Neutrophil (primary cell): Measurements from ENCODE around the gene CCL18.
"Not testable (repeated sequence)": the region's sequence is repeated elsewhere in the genome, so short reads cannot be mapped to it uniquely, and the experiment has no call there.

Experiments
- H3K27ac ChIP-seq: fragments of 200-600 bp; sonication (generic); 2 replicates; pipeline ENCODE4 v1.5.1; 2016; ENCODE audit warnings: mild to moderate bottlenecking, moderate library complexity
- H3K27me3 ChIP-seq: fragments of 200-600 bp; sonication (generic); 2 replicates; pipeline ENCODE4 v1.6.0; 2016; ENCODE audit warnings: mild to moderate bottlenecking
- H3K36me3 ChIP-seq: fragments of 200-600 bp; sonication (generic); 2 replicates; pipeline ENCODE4 v1.5.1; 2017
- H3K4me1 ChIP-seq, 2 experiments: fragments of 200-600 bp in 1 of 2; sonication (generic) in 1 of 2; 1 replicate in 1 of 2; 2 replicates in 1 of 2; pipeline versions ENCODE4 v1.5.1 to v1.6.1; 2013 to 2016; ENCODE audit warnings: low read depth in 1 of 2, low read length in 1 of 2, mild to moderate bottlenecking in 1 of 2, moderate library complexity in 1 of 2; ENCODE audit not compliant: control insufficient read depth in 1 of 2, insufficient read depth in 1 of 2
- H3K4me3 ChIP-seq, 2 experiments: fragments of 200-600 bp in 1 of 2; sonication (generic) in 1 of 2; 1 replicate in 1 of 2; 2 replicates in 1 of 2; pipeline ENCODE4 v1.5.1; 2013 to 2016; ENCODE audit warnings: low read depth in 1 of 2, low read length in 1 of 2, mild to moderate bottlenecking in 1 of 2, moderate library complexity in 1 of 2
- H3K9me3 ChIP-seq: fragments of 200-600 bp; sonication (generic); 2 replicates; pipeline ENCODE4 v1.5.1; 2016
- TF ChIP-seq, protein P1 (sequence below): fragments of 200-600 bp; sonication (generic); IDR thresholded peaks from 2 replicates; pipeline ENCODE4 v1.5.1; 2016; ENCODE audit warnings: antibody characterized with exemption

Gene CCL18

DNA sequence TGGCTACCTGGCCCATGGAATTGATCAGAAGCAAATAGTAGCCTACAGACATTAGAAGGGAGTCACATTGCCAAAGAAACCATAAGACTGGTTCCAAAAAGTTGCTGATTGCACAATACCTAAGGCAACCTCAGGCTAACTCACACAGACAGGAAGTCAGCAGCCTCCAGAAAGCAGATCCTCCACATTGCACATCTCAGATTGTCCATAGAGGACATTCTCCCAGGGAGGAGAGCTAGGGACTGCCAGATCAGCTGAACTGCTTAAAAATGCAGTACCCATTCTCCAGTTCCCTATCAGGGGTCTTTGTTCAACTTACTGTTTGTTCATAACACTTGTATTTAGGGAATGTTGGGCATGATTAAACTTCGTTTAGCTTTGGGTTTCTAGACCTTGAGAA, 21.7 kb downstream of the CCL18 start:
- H3K4me3 ChIP-seq = no peak overlapping the region
- peaks cover 41 to 49% of the 10 kb centered on the region in 2 experiments for H3K4me1 ChIP-seq
- no peaks in the 10 kb centered on the region for H3K27me3 ChIP-seq
- no peaks in the 10 kb centered on the region for H3K9me3 ChIP-seq
- no peaks in the 10 kb centered on the region for H3K36me3 ChIP-seq
- H3K27ac ChIP-seq = peak overlapping the region; percentile 52
- TF ChIP-seq, protein P1, sequence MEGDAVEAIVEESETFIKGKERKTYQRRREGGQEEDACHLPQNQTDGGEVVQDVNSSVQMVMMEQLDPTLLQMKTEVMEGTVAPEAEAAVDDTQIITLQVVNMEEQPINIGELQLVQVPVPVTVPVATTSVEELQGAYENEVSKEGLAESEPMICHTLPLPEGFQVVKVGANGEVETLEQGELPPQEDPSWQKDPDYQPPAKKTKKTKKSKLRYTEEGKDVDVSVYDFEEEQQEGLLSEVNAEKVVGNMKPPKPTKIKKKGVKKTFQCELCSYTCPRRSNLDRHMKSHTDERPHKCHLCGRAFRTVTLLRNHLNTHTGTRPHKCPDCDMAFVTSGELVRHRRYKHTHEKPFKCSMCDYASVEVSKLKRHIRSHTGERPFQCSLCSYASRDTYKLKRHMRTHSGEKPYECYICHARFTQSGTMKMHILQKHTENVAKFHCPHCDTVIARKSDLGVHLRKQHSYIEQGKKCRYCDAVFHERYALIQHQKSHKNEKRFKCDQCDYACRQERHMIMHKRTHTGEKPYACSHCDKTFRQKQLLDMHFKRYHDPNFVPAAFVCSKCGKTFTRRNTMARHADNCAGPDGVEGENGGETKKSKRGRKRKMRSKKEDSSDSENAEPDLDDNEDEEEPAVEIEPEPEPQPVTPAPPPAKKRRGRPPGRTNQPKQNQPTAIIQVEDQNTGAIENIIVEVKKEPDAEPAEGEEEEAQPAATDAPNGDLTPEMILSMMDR = no peak

DNA sequence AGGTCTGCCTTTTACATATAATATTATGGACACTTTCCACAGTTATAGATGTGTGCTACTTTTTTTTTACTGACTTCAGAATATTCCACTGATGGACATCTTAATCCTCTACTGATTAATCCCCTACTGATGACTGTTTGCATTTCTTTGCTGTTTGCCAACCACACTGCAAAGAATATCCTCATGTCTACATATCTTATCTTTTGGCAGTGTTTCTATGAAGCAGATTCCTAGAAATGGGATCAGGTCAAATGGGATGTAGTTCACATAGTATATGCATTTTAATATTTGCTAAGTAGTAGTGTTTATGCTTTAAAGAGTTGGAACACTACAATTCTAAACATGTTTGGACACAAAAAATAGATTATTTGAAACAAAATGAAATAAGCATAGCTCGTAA, 22.7 kb downstream of the CCL18 start:
- peaks cover 33 to 43% of the 10 kb centered on the region in 2 experiments for H3K4me1 ChIP-seq
- no peak overlapping the region for H3K27ac ChIP-seq
- no peaks in the 10 kb centered on the region for H3K27me3 ChIP-seq
- TF ChIP-seq, protein P1 = no peak
- H3K36me3 ChIP-seq = no peaks in the 10 kb centered on the region
- H3K9me3 ChIP-seq = no peaks in the 10 kb centered on the region
- H3K4me3 ChIP-seq = no peak overlapping the region

DNA sequence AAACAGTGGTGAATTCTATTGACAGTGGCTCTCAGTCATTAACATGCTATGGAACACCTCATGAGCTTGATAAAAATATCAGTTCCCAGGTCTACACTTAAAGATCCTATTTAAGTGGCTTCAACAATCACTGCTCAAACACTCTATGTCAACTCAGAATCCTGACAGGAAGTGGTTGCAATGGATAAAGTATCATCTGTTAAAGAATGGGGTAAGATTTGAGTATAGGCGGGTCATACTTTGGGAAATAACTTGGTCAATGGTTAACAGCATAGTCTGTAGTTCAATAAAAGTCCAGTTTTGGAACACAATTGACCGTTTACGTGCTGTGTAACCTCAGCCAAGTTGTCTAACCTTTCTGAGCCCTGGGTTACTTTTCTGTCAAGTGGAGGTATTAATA, 23.4 kb downstream of the CCL18 start:
- H3K36me3 ChIP-seq, H3K9me3 ChIP-seq, H3K4me3 ChIP-seq, H3K27me3 ChIP-seq, H3K27ac ChIP-seq: not testable (repeated sequence)
- peaks cover 26 to 36% of the 10 kb centered on the region in 2 experiments for H3K4me1 ChIP-seq

DNA sequence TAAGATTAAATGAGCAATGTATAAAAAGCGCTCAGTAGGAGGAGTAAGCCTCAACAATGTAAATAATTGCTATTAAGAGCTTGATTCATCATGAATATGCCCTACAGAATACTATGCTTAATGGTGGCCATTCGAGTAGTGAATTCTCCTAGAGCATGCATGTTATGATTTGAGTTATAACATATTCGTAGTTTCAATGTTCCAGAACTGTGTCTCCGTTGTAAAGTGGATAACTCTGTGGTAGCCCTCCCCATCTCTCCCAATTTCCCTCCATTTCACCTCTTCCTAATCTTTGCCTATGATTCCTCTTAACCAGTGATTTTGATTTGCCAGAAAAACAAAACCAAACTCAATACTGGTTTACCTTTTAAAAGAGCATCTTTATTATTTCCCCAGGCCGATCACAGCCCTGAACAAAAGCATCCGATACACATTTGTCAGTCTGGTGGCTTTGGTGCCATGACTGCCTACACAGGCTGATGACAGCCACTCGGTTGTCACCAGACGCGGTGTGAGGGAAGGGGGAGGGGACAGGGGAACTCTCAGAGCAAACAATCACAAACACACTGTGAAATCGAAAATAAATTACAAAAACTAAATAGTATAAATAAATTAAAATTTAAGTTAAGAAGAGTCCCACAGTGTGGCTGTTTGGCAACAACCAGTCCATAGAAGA, 24.0 kb downstream of the CCL18 start:
- not testable (repeated sequence) for H3K4me3 ChIP-seq, H3K27me3 ChIP-seq, H3K36me3 ChIP-seq, H3K9me3 ChIP-seq, H3K27ac ChIP-seq
- peaks cover 20 to 30% of the 10 kb centered on the region in 2 experiments for H3K4me1 ChIP-seq

DNA sequence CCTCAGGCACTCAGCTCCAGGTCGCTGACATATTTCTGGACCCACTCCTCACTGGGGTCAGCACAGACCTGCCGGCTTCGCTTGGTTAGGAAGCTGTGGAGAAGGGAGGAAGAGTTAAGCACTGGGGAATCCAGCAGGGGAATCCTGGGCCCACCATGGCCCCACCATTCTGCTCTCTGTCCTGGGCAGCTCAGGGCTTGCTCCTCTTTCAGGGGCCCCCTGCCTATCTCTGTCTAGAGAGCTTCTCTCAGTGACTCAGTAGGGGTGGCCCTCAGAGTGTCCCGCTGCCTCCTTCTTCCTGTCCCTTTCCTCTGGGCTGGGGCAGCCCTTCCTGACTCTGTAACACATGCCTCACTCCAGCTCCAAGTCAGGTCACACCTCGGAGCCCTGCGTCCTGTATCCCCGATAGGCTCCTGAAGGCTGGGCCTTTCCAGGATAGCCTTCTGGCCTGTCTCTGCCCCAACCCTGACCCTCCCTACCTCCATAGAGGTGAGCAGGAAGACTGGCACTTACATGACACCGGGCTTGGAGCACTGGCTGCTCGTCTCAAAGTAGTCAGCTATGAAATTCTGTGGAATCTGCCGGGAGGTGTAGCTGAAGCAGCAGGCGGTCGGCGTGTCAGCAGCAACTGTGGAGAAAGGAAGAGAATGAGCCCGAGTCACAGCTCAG, 24.7 kb downstream of the CCL18 start:
- Histone ChIP-seq H3K9me3 (no peaks in the 10 kb centered on the region), H3K4me3 (no peak overlapping the region), H3K27me3 (no peaks in the 10 kb centered on the region), H3K36me3 (no peaks in the 10 kb centered on the region), H3K27ac (no peak overlapping the region), H3K4me1 (peaks cover 13 to 25% of the 10 kb centered on the region in 2 experiments)
- TF ChIP-seq, protein P1 = no peak

DNA sequence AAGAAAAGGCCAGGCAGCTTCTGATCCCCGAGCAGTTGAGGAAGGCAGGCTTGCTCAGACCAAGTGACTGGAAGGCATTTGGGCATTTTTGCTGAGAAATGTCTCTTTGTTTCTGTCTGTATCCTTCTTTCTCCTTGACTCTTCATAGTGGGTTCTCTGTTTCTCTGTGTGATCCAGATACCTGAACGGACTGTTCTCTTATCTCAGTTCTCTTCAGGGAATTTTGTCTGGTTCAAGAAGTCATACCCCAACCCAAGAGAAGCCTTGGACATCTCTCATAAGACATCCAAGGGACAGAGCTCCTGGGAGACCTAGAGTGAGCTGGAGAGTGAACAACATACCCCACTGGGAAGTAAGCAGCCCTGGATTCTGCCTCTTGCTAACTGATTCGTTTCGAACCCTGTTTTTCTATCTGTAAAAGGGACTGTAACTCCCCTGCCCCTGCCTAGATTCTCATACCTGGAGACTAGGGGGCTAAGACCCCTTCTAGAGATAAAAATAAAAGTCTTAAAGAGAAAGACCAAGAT, 25.3 kb downstream of the CCL18 start:
- H3K36me3 ChIP-seq = no peaks in the 10 kb centered on the region
- no peak overlapping the region for H3K27ac ChIP-seq
- H3K9me3 ChIP-seq = no peaks in the 10 kb centered on the region
- peaks cover 13 to 20% of the 10 kb centered on the region in 2 experiments for H3K4me1 ChIP-seq
- no peak overlapping the region for H3K4me3 ChIP-seq
- H3K27me3 ChIP-seq = no peaks in the 10 kb centered on the region
- TF ChIP-seq, protein P1 = no peak
